NCI-H446 treated with DMSO at 0.1 percent for 48 hours (cell line): Measurements from ENCODE around the gene TRPC4.
A peak's percentile ranks its signal among the peaks of the same experiment; 100 is the strongest.
"Not testable (repeated sequence)": the region's sequence is repeated elsewhere in the genome, so short reads cannot be mapped to it uniquely, and the experiment has no call there.

Experiments used
- DNase-seq: peaks from one replicate; lab custom pipeline; 2025; lab: John Stamatoyannopoulos, UW

Gene TRPC4

GRCh38 chr13:37833411-37833810 lies 36.2 kb downstream of the TRPC4 start:
- no peak for DNase-seq

GRCh38 chr13:37816276-37816675 lies 53.3 kb downstream of the TRPC4 start:
- no peak for DNase-seq

- no peak for DNase-seq
Measured at GRCh38 chr13:37811441-37811840, 58.1 kb downstream of the TRPC4 start.

- DNase-seq = no peak
Measured at GRCh38 chr13:37806666-37807065, 62.9 kb downstream of the TRPC4 start.

- no peak for DNase-seq
Measured at GRCh38 chr13:37797631-37798030, 71.9 kb downstream of the TRPC4 start.

- not testable (repeated sequence) for DNase-seq
Measured at GRCh38 chr13:37796795-37797194, 72.8 kb downstream of the TRPC4 start.

GRCh38 chr13:37795326-37795725 lies 74.2 kb downstream of the TRPC4 start:
- no peak for DNase-seq

- DNase-seq = peak; percentile 34
Measured at GRCh38 chr13:37791699-37792098, 77.9 kb downstream of the TRPC4 start.

GRCh38 chr13:37788346-37788745 lies 81.2 kb downstream of the TRPC4 start:
- no peak for DNase-seq

GRCh38 chr13:37777676-37778075 lies 91.9 kb downstream of the TRPC4 start:
- no peak for DNase-seq

GRCh38 chr13:37775871-37776270 lies 93.7 kb downstream of the TRPC4 start:
- no peak for DNase-seq

GRCh38 chr13:37772644-37773043 lies 96.9 kb downstream of the TRPC4 start:
- no peak for DNase-seq

GRCh38 chr13:37769545-37769944 lies 100.0 kb downstream of the TRPC4 start:
- no peak for DNase-seq

GRCh38 chr13:37769078-37769477 lies 100.5 kb downstream of the TRPC4 start:
- no peak for DNase-seq

GRCh38 chr13:37766502-37766901 lies 103.1 kb downstream of the TRPC4 start:
- DNase-seq = no peak

GRCh38 chr13:37755349-37755748 lies 114.2 kb downstream of the TRPC4 start:
- DNase-seq = no peak

- no peak for DNase-seq
Measured at GRCh38 chr13:37753776-37754175, 115.8 kb downstream of the TRPC4 start.

- no peak for DNase-seq
Measured at GRCh38 chr13:37752146-37752545, 117.4 kb downstream of the TRPC4 start.

- no peak for DNase-seq
Measured at GRCh38 chr13:37751025-37751424, 118.5 kb downstream of the TRPC4 start.

GRCh38 chr13:37748913-37749312 lies 120.7 kb downstream of the TRPC4 start:
- no peak for DNase-seq

- no peak for DNase-seq
Measured at GRCh38 chr13:37747071-37747612, 122.4 kb downstream of the TRPC4 start.

GRCh38 chr13:37741536-37741935 lies 128.0 kb downstream of the TRPC4 start:
- no peak for DNase-seq

- no peak for DNase-seq
Measured at GRCh38 chr13:37736045-37736444, 133.5 kb downstream of the TRPC4 start.

GRCh38 chr13:37735293-37735692 lies 134.3 kb downstream of the TRPC4 start:
- DNase-seq = no peak

- no peak for DNase-seq
Measured at GRCh38 chr13:37729876-37730275, 139.7 kb downstream of the TRPC4 start.
